Measurements from ENCODE around the gene GRIA2. TPM values are rescaled to one million over a fixed set of nuclear protein-coding genes. Genes with fewer than 3 reads are reported as not detected.

The GRIA2 gene
- total RNA-seq, 6 donors from 2014 or later = not detected

GRCh38 chr4:157294575-157294974 lies 74.0 kb downstream of the GRIA2 start:
- ATAC-seq (ENCODE audit: low FRiP score in 2 of 2) (no peak), DNase-seq (no peak)
- Histone ChIP-seq H3K27me3 (no peaks in the 10 kb centered on the region), H3K27ac (no peak overlapping the region), H3K4me1 (no peaks in the 10 kb centered on the region), H3K36me3 (no peaks in the 10 kb centered on the region), H3K9me3 (no peaks in the 10 kb centered on the region), H3K4me3 (no peak overlapping the region)
- TF ChIP-seq POLR2AphosphoS5 (IDR thresholded peaks at IDR 0.05) = no peak
- TF ChIP-seq CTCF (IDR thresholded peaks at IDR 0.05) = no peak
- TF ChIP-seq EP300 (IDR thresholded peaks at IDR 0.05) = no peak
- TF ChIP-seq POLR2A (IDR thresholded peaks at IDR 0.05) = no peak
- 69 to 72% methylated on average over 2 of the region's 2 CpGs for WGBS, 2 donors

GRCh38 chr4:157300701-157301100 lies 80.2 kb downstream of the GRIA2 start:
- H3K4me3 ChIP-seq = no peak overlapping the region
- no peaks in the 10 kb centered on the region for H3K27me3 ChIP-seq
- DNase-seq (no peak), ATAC-seq (ENCODE audit: low FRiP score in 2 of 2) (no peak)
- H3K27ac ChIP-seq = no peak overlapping the region
- no peaks in the 10 kb centered on the region for H3K4me1 ChIP-seq
- WGBS, 2 donors = 57 to 89% methylated on average over 2 of the region's 2 CpGs
- no peak for TF ChIP-seq EP300 (IDR thresholded peaks at IDR 0.05)
- no peak for TF ChIP-seq POLR2AphosphoS5 (IDR thresholded peaks at IDR 0.05)
- no peak for TF ChIP-seq CTCF (IDR thresholded peaks at IDR 0.05)
- H3K36me3 ChIP-seq = no peaks in the 10 kb centered on the region
- no peaks in the 10 kb centered on the region for H3K9me3 ChIP-seq

- ATAC-seq (ENCODE audit: low FRiP score in 2 of 2) (no peak), DNase-seq (no peak)
- 60 to 64% methylated on average over 6 of the region's 6 CpGs for WGBS, 2 donors
- TF ChIP-seq CTCF (IDR thresholded peaks at IDR 0.05) = no peak
- H3K27me3 ChIP-seq = no peaks in the 10 kb centered on the region
- no peaks in the 10 kb centered on the region for H3K36me3 ChIP-seq
- H3K4me3 ChIP-seq = no peak overlapping the region
- H3K4me1 ChIP-seq = no peaks in the 10 kb centered on the region
- H3K9me3 ChIP-seq = no peaks in the 10 kb centered on the region
- no peak overlapping the region for H3K27ac ChIP-seq
These were observed 83.0 kb downstream of the GRIA2 start for GRCh38 chr4:157303471-157303960.

- TF ChIP-seq POLR2AphosphoS5 (IDR thresholded peaks at IDR 0.05) (no peak), POLR2A (IDR thresholded peaks at IDR 0.05) (no peak), EP300 (IDR thresholded peaks at IDR 0.05) (no peak), CTCF (IDR thresholded peaks at IDR 0.05) (no peak)
- no peaks in the 10 kb centered on the region for H3K4me1 ChIP-seq
- no peaks in the 10 kb centered on the region for H3K36me3 ChIP-seq
- WGBS, 2 donors = 73 to 82% methylated on average over 5 of the region's 5 CpGs
- DNase-seq = no peak
- H3K27ac ChIP-seq = no peak overlapping the region
- no peaks in the 10 kb centered on the region for H3K9me3 ChIP-seq
- H3K27me3 ChIP-seq = no peaks in the 10 kb centered on the region
- H3K4me3 ChIP-seq = no peak overlapping the region
- ATAC-seq (ENCODE audit: low FRiP score in 2 of 2) = no peak
These were observed 84.2 kb downstream of the GRIA2 start for GRCh38 chr4:157304769-157305168.

GRCh38 chr4:157312702-157313101 lies 92.2 kb downstream of the GRIA2 start:
- H3K27me3 ChIP-seq = no peaks in the 10 kb centered on the region

More at GRCh38 chr4:157312702-157313101, 92.2 kb downstream of the GRIA2 start:
- H3K4me1 ChIP-seq = no peaks in the 10 kb centered on the region
- 75 to 78% methylated on average over 5 of the region's 5 CpGs for WGBS, 2 donors
- TF ChIP-seq CTCF (IDR thresholded peaks at IDR 0.05) (no peak), POLR2A (IDR thresholded peaks at IDR 0.05) (no peak), POLR2AphosphoS5 (IDR thresholded peaks at IDR 0.05) (no peak), EP300 (IDR thresholded peaks at IDR 0.05) (no peak)
- H3K4me3 ChIP-seq = no peak overlapping the region
- H3K9me3 ChIP-seq = no peaks in the 10 kb centered on the region
- no peak overlapping the region for H3K27ac ChIP-seq
- DNase-seq = no peak
- no peak for ATAC-seq (ENCODE audit: low FRiP score in 2 of 2)
- H3K36me3 ChIP-seq = no peaks in the 10 kb centered on the region

Measured in upper lobe of left lung (tissue), 6 donors.